GM23338 (cell line): Measurements from ENCODE around the gene CARD9. TPM values are rescaled to one million over a fixed set of nuclear protein-coding genes. Genes with fewer than 3 reads are reported as not detected.

ENCODE experiments used
- ATAC-seq: fragments of 200-7000 bp; cut with Tn5 transposase; 3 replicates; pipeline ENCODE4 v1.9.1; 2020
- DNase-seq: peaks from one replicate; pipeline ENCODE4 v3.0.0-alpha.2; 2015; ENCODE audit warnings: low spot score
- H2AFZ ChIP-seq: fragments of 200-600 bp; sonication (generic); 2 replicates; pipeline ENCODE4 v1.8.0; 2016; ENCODE audit warnings: antibody characterized with exemption, mild to moderate bottlenecking, moderate library complexity
- H3F3A ChIP-seq: fragments of 200-600 bp; sonication (generic); replicated peaks from 2 replicates; pipeline ENCODE4 v1.8.0; 2017; ENCODE audit warnings: antibody characterized with exemption, mixed run types, low read depth
- H3K27ac ChIP-seq: fragments of 200-600 bp; sonication (generic); 2 replicates; pipeline ENCODE4 v1.6.1; 2016; ENCODE audit warnings: low read depth
- H3K27me3 ChIP-seq: fragments of 200-600 bp; sonication (generic); 2 replicates; pipeline ENCODE4 v1.8.0; 2016; ENCODE audit warnings: mild to moderate bottlenecking, mixed run types, moderate library complexity; ENCODE audit not compliant: insufficient read depth
- H3K36me3 ChIP-seq: fragments of 200-600 bp; sonication (generic); 2 replicates; pipeline ENCODE4 v1.8.0; 2016; ENCODE audit warnings: mild to moderate bottlenecking; ENCODE audit not compliant: insufficient read depth
- H3K4me1 ChIP-seq: fragments of 200-600 bp; sonication (generic); 2 replicates; pipeline ENCODE4 v1.8.0; 2016; ENCODE audit warnings: mild to moderate bottlenecking, moderate library complexity; ENCODE audit not compliant: insufficient read depth
- H3K4me2 ChIP-seq: fragments of 200-600 bp; sonication (generic); 2 replicates; pipeline ENCODE4 v1.7.1; 2017; ENCODE audit warnings: mixed run types
- H3K4me3 ChIP-seq: fragments of 200-600 bp; sonication (generic); 2 replicates; pipeline ENCODE4 v1.6.1; 2016; ENCODE audit warnings: mixed run types
- H3K79me2 ChIP-seq: fragments of 200-600 bp; sonication (generic); replicated peaks from 2 replicates; pipeline ENCODE4 v1.8.0; 2017; ENCODE audit warnings: mild to moderate bottlenecking; ENCODE audit not compliant: insufficient read depth
- H3K9me2 ChIP-seq: fragments of 200-600 bp; sonication (generic); 2 replicates; pipeline ENCODE4 v1.8.0; 2017; ENCODE audit not compliant: insufficient read depth
- H4K20me1 ChIP-seq: fragments of 200-600 bp; sonication (generic); replicated peaks from 2 replicates; pipeline ENCODE4 v1.8.0; 2017; ENCODE audit warnings: mild to moderate bottlenecking; ENCODE audit not compliant: insufficient read depth
- H3K27ac Mint-ChIP-seq: 2 replicates; pipeline ENCODE4 v1.8.0; 2020; ENCODE audit warnings: inconsistent platforms, mild to moderate bottlenecking, moderate library complexity, mixed read lengths
- H3K27me3 Mint-ChIP-seq: 3 replicates; pipeline ENCODE4 v1.8.0; 2022; ENCODE audit warnings: low read depth, mild to moderate bottlenecking, moderate library complexity, mixed read lengths, inconsistent platforms; ENCODE audit not compliant: insufficient read depth, poor library complexity
- H3K36me3 Mint-ChIP-seq: 3 replicates; pipeline ENCODE4 v1.8.0; 2021; ENCODE audit warnings: low read depth, mild to moderate bottlenecking, inconsistent platforms, moderate library complexity, mixed read lengths
- H3K4me1 Mint-ChIP-seq: 3 replicates; pipeline ENCODE4 v1.8.0; 2020; ENCODE audit warnings: mild to moderate bottlenecking, inconsistent platforms, mixed read lengths
- H3K4me3 Mint-ChIP-seq: 3 replicates; pipeline ENCODE4 v1.8.0; 2021; ENCODE audit warnings: moderate library complexity, mild to moderate bottlenecking, inconsistent platforms, mixed read lengths
- H3K9me3 Mint-ChIP-seq: 3 replicates; pipeline ENCODE4 v1.8.0; 2020; ENCODE audit warnings: moderate library complexity, mild to moderate bottlenecking, inconsistent platforms, mixed read lengths
- CREB1 ChIP-seq: fragments of 250-450 bp; sonication (Bioruptor Pico); IDR thresholded peaks from 2 replicates; pipeline ENCODE4 v1.5.0; 2020; ENCODE audit warnings: low read depth, mild to moderate bottlenecking, moderate library complexity
- EZH2 ChIP-seq: fragments of 200-600 bp; sonication (generic); IDR thresholded peaks from one replicate; pipeline ENCODE4 v1.8.0; 2017; ENCODE audit warnings: antibody characterized with exemption, mild to moderate bottlenecking, low read depth; ENCODE audit not compliant: unreplicated experiment
- EZH2phosphoT487 ChIP-seq: fragments of 200-600 bp; sonication (generic); IDR thresholded peaks from one replicate; pipeline ENCODE4 v1.8.1; 2018; ENCODE audit warnings: antibody characterized with exemption; ENCODE audit not compliant: unreplicated experiment
- JUNB ChIP-seq: IDR thresholded peaks from one replicate; pipeline ENCODE4 v1.6.1; 2016; ENCODE audit warnings: antibody characterized with exemption; ENCODE audit not compliant: unreplicated experiment
- NANOG ChIP-seq: IDR thresholded peaks from 2 replicates; pipeline ENCODE4 v1.6.1; 2016; ENCODE audit warnings: antibody characterized with exemption, borderline replicate concordance
- POLR2AphosphoS5 ChIP-seq: IDR thresholded peaks from 2 replicates; pipeline ENCODE4 v1.6.1; 2016; ENCODE audit warnings: antibody characterized with exemption, low read depth
- STAT1 ChIP-seq: IDR thresholded peaks from one replicate; pipeline ENCODE4 v1.6.1; 2016; ENCODE audit warnings: antibody characterized with exemption; ENCODE audit not compliant: unreplicated experiment
- ZNF114 ChIP-seq: fragments of 250-450 bp; sonication (Bioruptor Pico); IDR thresholded peaks from 2 replicates; pipeline ENCODE4 v1.5.0; 2020; ENCODE audit warnings: mild to moderate bottlenecking, moderate library complexity
- ZNF331 ChIP-seq: fragments of 250-450 bp; sonication (Bioruptor Pico); IDR thresholded peaks from 2 replicates; pipeline ENCODE4 v1.5.0; 2020; ENCODE audit warnings: low read depth, mild to moderate bottlenecking, moderate library complexity
- polyA plus RNA-seq: library from polyadenylated mRNA; unstranded; fragments of >200 nt; fragmentation: Nextera tagmentation; extraction: Ambion mirVana; gene quantifications from 2 replicates; pipeline ENCODE4 v1.2.1, GENCODE V29; 2016
- total RNA-seq: library from RNA; depleted of rRNA; stranded (reverse); fragments of >200 nt; shearing (Covaris generic); gene quantifications from 2 replicates; pipeline ENCODE4 v1.2.3, GENCODE V29; 2014
- TF ChIP-seq, protein P1 (sequence below): IDR thresholded peaks from 2 replicates; pipeline ENCODE4 v1.6.1; 2016; ENCODE audit warnings: antibody characterized with exemption
- TF ChIP-seq, protein P2 (sequence below): fragments of 250-450 bp; sonication (Bioruptor Pico); IDR thresholded peaks from 2 replicates; pipeline ENCODE4 v1.5.0; 2020; ENCODE audit warnings: mild to moderate bottlenecking, moderate library complexity
- TF ChIP-seq, protein P3 (sequence below), 2 experiments: fragments of 200-600 bp in 1 of 2; sonication (generic) in 1 of 2; conservative IDR thresholded peaks; 2 replicates each; pipeline versions ENCODE4 v1.5.1 to v1.6.1; 2016 to 2017; ENCODE audit warnings: antibody characterized with exemption in 2 of 2, low read depth in 2 of 2, mild to moderate bottlenecking in 2 of 2, moderate library complexity in 1 of 2
- TF ChIP-seq, protein P4 (sequence below): IDR thresholded peaks from one replicate; pipeline ENCODE4 v1.6.1; 2018; ENCODE audit warnings: antibody characterized with exemption; ENCODE audit not compliant: unreplicated experiment

CARD9 gene
- total and polyA plus RNA-seq, 2 experiments from 2014 or later, result 0.49 to 0.63 TPM

DNA sequence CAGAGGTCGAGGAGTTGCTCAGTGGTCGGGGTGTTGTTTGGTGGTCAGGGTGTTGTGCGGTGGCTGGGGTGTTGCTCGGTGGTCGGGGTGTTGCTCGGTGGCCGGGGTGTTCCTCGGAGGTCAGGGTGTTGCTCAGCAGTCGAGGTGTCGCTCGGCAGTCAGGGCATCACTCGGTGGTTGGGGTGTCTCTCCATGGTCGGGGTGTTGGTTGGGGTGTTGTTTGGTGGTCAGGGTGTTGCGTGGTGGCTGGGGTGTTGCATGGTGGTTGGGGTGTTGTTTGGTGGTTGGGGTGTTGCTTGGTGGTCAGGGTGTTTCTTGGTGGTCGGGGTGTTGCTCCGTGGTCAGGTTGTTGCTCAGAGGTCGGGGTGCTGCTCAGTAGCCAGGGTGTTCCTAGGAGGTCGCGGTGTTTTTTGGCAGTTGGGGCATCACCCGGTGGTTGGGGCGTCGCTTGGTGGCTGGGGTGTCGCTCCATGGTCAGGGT is 57.2 kb downstream of the CARD9 start:
- H3K36me3 ChIP-seq, result no peaks in the 10 kb centered on the region
- no peak for DNase-seq
- no peaks in the 10 kb centered on the region for H3K79me2 ChIP-seq
- H2AFZ ChIP-seq, result no peak overlapping the region
- H3K4me3 Mint-ChIP-seq, result no peak overlapping the region
- H3K4me1 Mint-ChIP-seq, result no peaks in the 10 kb centered on the region
- H3K36me3 Mint-ChIP-seq, result no peaks in the 10 kb centered on the region; the same call in 2 of the 3 replicates
- peaks cover 17% of the 10 kb centered on the region for H3K9me3 Mint-ChIP-seq
- H3K4me2 ChIP-seq, result no peak overlapping the region
- no peak overlapping the region for H3K27ac ChIP-seq
- no peaks in the 10 kb centered on the region for H3K4me1 ChIP-seq
- TF ChIP-seq POLR2AphosphoS5 (no peak), CREB1 (CRISPR knock-in tag) (no peak), STAT1 (no peak), ZNF331 (CRISPR knock-in tag) (no peak), EZH2 (no peak), ZNF114 (CRISPR knock-in tag) (no peak), NANOG (no peak), JUNB (no peak), EZH2phosphoT487 (no peak)
- TF ChIP-seq, protein P1, sequence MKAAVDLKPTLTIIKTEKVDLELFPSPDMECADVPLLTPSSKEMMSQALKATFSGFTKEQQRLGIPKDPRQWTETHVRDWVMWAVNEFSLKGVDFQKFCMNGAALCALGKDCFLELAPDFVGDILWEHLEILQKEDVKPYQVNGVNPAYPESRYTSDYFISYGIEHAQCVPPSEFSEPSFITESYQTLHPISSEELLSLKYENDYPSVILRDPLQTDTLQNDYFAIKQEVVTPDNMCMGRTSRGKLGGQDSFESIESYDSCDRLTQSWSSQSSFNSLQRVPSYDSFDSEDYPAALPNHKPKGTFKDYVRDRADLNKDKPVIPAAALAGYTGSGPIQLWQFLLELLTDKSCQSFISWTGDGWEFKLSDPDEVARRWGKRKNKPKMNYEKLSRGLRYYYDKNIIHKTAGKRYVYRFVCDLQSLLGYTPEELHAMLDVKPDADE, result no peak
- TF ChIP-seq, protein P2, sequence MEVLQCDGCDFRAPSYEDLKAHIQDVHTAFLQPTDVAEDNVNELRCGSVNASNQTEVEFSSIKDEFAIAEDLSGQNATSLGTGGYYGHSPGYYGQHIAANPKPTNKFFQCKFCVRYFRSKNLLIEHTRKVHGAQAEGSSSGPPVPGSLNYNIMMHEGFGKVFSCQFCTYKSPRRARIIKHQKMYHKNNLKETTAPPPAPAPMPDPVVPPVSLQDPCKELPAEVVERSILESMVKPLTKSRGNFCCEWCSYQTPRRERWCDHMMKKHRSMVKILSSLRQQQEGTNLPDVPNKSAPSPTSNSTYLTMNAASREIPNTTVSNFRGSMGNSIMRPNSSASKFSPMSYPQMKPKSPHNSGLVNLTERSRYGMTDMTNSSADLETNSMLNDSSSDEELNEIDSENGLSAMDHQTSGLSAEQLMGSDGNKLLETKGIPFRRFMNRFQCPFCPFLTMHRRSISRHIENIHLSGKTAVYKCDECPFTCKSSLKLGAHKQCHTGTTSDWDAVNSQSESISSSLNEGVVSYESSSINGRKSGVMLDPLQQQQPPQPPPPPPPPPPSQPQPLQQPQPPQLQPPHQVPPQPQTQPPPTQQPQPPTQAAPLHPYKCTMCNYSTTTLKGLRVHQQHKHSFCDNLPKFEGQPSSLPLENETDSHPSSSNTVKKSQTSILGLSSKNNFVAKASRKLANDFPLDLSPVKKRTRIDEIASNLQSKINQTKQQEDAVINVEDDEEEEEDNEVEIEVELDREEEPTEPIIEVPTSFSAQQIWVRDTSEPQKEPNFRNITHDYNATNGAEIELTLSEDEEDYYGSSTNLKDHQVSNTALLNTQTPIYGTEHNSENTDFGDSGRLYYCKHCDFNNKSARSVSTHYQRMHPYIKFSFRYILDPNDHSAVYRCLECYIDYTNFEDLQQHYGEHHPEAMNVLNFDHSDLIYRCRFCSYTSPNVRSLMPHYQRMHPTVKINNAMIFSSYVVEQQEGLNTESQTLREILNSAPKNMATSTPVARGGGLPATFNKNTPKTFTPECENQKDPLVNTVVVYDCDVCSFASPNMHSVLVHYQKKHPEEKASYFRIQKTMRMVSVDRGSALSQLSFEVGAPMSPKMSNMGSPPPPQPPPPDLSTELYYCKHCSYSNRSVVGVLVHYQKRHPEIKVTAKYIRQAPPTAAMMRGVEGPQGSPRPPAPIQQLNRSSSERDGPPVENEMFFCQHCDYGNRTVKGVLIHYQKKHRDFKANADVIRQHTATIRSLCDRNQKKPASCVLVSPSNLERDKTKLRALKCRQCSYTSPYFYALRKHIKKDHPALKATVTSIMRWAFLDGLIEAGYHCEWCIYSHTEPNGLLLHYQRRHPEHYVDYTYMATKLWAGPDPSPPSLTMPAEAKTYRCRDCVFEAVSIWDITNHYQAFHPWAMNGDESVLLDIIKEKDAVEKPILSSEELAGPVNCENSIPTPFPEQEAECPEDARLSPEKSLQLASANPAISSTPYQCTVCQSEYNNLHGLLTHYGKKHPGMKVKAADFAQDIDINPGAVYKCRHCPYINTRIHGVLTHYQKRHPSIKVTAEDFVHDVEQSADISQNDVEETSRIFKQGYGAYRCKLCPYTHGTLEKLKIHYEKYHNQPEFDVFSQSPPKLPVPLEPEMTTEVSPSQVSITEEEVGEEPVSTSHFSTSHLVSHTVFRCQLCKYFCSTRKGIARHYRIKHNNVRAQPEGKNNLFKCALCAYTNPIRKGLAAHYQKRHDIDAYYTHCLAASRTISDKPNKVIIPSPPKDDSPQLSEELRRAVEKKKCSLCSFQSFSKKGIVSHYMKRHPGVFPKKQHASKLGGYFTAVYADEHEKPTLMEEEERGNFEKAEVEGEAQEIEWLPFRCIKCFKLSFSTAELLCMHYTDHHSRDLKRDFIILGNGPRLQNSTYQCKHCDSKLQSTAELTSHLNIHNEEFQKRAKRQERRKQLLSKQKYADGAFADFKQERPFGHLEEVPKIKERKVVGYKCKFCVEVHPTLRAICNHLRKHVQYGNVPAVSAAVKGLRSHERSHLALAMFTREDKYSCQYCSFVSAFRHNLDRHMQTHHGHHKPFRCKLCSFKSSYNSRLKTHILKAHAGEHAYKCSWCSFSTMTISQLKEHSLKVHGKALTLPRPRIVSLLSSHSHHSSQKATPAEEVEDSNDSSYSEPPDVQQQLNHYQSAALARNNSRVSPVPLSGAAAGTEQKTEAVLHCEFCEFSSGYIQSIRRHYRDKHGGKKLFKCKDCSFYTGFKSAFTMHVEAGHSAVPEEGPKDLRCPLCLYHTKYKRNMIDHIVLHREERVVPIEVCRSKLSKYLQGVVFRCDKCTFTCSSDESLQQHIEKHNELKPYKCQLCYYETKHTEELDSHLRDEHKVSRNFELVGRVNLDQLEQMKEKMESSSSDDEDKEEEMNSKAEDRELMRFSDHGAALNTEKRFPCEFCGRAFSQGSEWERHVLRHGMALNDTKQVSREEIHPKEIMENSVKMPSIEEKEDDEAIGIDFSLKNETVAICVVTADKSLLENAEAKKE (CRISPR knock-in tag), result no peak
- TF ChIP-seq, protein P3, sequence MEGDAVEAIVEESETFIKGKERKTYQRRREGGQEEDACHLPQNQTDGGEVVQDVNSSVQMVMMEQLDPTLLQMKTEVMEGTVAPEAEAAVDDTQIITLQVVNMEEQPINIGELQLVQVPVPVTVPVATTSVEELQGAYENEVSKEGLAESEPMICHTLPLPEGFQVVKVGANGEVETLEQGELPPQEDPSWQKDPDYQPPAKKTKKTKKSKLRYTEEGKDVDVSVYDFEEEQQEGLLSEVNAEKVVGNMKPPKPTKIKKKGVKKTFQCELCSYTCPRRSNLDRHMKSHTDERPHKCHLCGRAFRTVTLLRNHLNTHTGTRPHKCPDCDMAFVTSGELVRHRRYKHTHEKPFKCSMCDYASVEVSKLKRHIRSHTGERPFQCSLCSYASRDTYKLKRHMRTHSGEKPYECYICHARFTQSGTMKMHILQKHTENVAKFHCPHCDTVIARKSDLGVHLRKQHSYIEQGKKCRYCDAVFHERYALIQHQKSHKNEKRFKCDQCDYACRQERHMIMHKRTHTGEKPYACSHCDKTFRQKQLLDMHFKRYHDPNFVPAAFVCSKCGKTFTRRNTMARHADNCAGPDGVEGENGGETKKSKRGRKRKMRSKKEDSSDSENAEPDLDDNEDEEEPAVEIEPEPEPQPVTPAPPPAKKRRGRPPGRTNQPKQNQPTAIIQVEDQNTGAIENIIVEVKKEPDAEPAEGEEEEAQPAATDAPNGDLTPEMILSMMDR (conservative IDR thresholded peaks at IDR 0.05; ENCODE audit: low read depth in 2 of 2), result no peak
- TF ChIP-seq, protein P4, sequence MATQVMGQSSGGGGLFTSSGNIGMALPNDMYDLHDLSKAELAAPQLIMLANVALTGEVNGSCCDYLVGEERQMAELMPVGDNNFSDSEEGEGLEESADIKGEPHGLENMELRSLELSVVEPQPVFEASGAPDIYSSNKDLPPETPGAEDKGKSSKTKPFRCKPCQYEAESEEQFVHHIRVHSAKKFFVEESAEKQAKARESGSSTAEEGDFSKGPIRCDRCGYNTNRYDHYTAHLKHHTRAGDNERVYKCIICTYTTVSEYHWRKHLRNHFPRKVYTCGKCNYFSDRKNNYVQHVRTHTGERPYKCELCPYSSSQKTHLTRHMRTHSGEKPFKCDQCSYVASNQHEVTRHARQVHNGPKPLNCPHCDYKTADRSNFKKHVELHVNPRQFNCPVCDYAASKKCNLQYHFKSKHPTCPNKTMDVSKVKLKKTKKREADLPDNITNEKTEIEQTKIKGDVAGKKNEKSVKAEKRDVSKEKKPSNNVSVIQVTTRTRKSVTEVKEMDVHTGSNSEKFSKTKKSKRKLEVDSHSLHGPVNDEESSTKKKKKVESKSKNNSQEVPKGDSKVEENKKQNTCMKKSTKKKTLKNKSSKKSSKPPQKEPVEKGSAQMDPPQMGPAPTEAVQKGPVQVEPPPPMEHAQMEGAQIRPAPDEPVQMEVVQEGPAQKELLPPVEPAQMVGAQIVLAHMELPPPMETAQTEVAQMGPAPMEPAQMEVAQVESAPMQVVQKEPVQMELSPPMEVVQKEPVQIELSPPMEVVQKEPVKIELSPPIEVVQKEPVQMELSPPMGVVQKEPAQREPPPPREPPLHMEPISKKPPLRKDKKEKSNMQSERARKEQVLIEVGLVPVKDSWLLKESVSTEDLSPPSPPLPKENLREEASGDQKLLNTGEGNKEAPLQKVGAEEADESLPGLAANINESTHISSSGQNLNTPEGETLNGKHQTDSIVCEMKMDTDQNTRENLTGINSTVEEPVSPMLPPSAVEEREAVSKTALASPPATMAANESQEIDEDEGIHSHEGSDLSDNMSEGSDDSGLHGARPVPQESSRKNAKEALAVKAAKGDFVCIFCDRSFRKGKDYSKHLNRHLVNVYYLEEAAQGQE, result no peak
- H3K9me2 ChIP-seq, result no peaks in the 10 kb centered on the region
- H3K27me3 Mint-ChIP-seq, result peaks cover 9% of the 10 kb centered on the region
- no peaks in the 10 kb centered on the region for H4K20me1 ChIP-seq
- H3F3A ChIP-seq, result no peaks in the 10 kb centered on the region
- no peaks in the 10 kb centered on the region for H3K27me3 ChIP-seq
- H3K27ac Mint-ChIP-seq, result no peak overlapping the region; the same call in 1 of the 2 replicates
- no peak for ATAC-seq
- H3K4me3 ChIP-seq, result no peak overlapping the region
